CD4-positive, alpha-beta T cell treated with Interferon gamma for 1 hour (primary cell): Measurements from ENCODE around the gene ANKRD27.
"Not testable (repeated sequence)": the region's sequence is repeated elsewhere in the genome, so short reads cannot be mapped to it uniquely, and the experiment has no call there.

Source experiments
- DNase-seq: peaks from one replicate; pipeline ENCODE4 v3.0.0-alpha.2; 2020

Gene ANKRD27

DNA sequence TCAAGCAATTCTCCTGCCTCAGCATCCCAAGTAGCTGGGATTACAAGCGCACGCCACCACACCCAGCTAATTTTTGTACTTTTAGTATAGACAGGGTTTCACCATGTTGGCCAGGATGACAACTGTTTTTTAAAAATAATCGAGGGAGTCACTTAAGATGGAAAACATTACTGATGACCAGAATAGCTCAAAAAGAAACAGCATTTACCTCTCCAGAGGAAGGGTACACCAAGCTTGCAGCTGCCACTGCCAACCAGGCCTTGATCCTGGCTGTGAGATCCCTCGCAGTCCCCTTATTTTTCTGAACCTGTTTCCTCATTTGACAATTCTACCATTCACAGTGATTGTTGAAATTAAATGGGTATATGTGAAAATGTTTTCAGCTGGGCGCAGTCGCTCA, 79.5 kb downstream of the ANKRD27 start:
- no peak for DNase-seq

DNA sequence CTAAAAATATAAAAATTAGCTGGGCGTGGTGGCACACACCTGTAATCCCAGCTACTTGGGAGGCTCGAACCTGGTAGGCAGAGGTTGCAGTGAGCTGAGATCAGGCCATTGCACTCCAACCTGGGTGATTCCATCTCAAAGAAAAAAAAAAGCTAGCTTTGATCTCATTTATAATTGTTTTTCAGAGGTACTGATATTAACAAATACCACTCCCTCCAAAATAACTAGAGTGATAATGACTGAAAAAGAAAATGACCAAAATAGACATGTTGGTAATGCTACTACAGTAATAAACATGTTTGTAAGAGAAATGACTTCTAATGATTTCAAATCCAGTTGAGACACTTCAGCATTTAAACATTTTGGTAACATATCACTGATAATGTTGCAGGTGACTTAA, 81.0 kb downstream of the ANKRD27 start:
- DNase-seq, result no peak

DNA sequence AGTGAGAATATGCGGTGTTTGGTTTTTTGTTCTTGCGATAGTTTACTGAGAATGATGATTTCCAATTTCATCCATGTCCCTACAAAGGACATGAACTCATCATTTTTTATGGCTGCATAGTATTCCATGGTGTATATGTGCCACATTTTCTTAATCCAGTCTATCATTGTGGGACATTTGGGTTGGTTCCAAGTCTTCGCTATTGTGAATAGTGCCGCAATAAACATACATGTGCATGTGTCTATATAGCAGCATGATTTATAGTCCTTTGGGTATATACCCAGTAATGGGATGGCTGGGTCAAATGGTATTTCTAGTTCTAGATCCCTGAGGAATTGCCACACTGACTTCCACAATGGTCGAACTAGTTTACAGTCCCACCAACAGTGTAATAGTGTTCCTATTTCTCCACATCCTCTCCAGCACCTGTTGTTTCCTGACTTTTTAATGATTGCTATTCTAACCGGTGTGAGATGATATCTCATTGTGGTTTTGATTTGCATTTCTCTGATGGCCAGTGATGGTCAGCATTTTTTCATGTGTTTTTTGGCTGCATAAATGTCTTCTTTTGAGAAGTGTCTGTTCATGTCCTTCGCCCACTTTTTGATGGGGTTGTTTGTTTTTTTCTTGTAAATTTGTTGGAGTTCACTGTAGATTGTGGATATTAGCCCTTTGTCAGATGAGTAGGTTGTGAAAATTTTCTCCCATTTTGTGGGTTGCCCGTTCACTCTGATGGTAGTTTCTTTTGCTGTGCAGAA, 87.1 kb downstream of the ANKRD27 start:
- DNase-seq, result not testable (repeated sequence)

DNA sequence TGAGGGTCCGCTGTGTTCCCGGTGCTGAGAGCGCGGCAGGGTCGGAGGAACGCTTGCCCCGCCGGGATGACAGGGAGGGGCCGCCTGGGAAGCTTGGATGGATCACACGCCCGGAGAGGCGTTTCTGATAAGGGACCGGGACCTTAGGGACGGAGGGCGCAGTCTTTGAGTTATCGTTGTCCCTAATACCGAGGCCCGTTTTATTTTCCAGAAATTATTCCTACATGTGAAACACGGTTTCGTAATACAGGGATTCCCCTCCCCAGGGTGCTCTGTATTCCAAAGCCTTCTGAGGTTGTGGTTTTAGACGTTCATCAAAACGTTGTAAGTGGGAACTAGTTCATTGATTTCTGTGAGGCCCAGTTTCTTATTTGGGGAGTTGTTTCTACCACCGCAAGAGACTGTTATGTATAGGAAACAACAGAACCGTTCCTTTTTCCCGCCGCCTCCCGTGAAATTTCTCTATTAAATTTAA, 93.2 kb downstream of the ANKRD27 start:
- no peak for DNase-seq

DNA sequence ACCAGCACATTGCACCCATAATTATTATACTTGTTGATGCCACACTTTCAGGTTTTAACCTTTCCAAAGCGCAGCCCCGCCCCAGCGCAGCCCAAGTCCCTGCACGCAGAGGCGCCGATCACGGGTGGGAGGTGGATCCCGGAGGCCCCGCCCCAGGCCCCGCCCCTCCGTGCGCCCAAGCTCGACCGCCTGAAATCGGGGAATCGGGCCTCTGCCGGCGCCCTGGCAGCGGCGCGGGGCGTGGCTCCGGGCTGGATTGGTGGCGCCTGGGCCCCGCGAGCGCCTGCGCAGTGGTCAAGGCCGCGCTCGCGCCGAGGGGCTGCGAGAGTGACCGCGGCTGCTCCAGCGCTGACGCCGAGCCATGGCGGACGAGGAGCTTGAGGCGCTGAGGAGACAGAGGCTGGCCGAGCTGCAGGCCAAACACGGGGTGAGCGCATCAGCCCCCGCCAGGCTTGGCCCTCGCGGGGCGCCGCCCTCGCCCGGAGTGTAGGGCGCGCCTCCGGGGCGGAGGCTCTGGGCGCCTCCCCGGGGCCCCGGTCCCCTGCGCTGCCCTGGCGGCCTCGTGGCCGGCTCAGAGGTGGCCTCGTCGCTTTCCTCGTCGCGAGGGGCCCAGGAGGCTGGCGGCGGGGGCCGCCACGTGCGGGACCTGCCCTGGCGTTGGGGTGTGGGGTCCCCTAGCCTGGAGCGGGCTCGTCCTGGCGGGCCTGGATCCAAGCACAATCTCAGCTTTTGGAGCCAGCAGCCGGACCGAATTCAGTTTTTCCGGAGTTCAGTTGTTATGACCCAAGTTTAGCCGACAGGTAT, 93.9 kb downstream of the ANKRD27 start, which contains the start of gene PDCD5:
TSS of gene PDCD5 (plus strand) at position 290 of the 804 bp plus-strand sequence. CDS start at position 362, 72 bp downstream.
- peak; percentile 97 for DNase-seq

DNA sequence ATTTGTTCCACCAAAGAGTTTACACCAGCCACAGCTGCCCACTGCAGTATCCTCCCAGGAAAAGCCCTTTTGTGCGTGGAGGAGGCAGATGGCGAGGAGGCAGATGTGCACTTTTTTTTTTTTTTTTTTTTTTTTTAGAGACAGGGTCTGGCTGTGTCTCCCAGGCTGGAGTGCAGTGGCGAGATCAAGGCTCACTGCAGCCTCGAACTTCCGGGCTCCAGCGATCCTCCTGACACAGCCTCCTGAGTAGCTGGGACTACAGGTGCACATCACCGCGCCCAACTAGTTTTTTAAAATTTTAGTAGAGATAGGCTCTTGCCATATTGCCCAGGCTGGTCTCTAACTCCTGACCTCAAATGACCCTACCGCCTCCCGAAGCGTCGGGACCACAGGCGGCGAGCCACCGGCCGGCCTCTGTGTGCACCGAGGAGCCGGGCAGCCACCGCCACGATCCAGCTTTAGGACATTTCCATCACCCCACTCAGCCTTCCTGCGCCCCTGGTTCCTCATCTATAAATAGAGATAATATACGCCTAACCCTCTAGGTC, 94.6 kb downstream of the ANKRD27 start:
- no peak for DNase-seq

DNA sequence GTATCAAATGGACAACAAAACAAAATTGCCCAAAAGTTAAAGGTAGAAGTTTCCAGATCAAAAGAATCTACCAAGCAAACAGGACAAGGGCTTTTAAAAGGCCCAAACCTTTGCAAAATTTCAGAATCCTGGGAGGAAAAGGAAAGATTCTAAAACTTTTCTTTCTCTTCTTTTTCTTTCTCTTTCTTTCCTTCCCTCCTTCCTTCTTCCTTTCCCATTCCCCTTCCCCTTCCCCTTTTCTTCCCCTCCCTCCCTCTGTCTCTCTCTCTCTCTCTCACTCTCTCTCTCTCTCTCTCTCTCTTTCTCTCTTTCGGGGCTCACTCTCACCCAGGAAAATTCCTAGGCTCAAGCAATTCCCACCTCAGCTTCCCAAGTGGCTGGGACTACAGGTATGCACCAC, 98.2 kb downstream of the ANKRD27 start:
- DNase-seq, result no peak

DNA sequence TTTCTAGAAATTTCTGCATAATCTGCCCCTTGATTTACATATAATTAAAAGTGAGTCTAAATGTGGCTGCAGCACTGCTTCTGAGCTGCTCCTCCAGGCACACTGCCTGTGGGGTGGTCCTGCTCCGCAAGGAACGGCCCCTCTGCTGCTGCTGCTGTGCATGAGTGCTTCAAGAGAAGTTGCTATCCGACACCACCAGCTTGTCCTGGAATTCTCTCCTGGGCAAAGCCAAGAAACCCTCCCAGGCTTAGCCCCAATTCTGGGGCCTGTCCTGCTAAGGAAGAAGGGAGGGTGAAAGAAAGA, 101.5 kb downstream of the ANKRD27 start:
- DNase-seq, result no peak

DNA sequence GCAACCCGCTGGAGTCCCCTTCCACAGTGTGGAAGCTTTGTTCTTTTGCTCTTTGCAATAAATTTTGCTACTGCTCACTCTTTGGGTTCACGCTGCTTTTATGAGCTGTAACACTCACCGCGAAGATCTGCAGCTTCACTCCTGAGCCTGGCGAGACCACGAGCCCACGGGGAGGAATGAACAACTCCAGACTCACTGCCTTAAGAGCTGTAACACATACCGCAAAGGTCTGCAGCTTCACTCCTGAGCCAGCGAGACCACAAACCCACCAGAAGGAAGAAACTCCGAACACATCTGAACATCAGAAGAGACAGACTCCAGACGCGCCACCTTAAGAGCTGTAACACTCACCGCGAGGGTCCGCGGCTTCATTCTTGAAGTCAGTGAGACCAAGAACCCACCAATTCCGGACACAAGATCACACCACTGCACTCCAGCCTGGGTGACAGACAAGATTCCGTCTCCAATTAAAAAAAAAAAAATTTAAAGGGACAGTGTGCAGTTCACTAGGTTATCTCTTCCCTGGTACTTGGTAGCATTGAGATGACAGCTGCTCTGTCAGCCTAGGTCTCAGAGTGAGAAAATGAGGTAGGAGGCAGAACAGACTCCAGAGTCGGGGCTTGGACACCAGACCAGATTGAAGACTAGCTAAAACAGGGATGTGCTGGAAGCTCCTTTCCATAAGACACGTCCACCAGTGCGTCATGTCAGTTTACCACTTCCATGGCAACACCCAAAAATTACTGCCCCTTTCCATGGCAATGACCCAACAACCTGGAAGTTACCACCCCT, 102.1 kb downstream of the ANKRD27 start:
- DNase-seq, result not testable (repeated sequence)

DNA sequence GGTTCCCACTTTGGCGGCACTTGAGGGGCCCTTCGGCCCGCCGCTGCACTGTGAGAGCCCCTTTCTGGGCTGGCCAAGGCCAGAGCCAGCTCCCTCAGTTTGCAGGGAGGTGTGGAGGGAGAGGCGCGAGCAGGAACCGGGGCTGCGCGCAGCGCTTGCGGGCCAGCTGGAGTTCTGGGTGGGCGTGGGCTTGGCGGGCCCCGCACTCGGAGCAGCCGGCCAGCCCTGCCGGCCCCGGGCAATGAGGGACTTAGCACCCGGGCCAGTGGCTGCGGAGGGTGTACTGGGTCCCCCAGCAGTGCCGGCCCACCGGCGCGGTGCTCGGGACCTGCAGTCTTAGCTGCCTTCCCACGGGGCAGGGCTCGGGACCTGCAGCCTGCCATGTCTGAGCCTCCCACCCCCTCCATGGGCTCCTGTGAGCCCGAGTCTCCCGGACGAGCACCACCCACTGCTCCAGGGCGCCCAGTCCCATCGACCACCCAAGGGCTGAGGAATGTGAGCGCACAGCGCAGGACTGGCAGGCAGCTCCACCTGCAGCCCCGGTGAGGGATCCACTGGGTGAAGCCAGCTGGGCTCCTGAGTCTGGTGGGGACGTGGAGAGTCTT, 103.4 kb downstream of the ANKRD27 start:
- DNase-seq, result not testable (repeated sequence)

DNA sequence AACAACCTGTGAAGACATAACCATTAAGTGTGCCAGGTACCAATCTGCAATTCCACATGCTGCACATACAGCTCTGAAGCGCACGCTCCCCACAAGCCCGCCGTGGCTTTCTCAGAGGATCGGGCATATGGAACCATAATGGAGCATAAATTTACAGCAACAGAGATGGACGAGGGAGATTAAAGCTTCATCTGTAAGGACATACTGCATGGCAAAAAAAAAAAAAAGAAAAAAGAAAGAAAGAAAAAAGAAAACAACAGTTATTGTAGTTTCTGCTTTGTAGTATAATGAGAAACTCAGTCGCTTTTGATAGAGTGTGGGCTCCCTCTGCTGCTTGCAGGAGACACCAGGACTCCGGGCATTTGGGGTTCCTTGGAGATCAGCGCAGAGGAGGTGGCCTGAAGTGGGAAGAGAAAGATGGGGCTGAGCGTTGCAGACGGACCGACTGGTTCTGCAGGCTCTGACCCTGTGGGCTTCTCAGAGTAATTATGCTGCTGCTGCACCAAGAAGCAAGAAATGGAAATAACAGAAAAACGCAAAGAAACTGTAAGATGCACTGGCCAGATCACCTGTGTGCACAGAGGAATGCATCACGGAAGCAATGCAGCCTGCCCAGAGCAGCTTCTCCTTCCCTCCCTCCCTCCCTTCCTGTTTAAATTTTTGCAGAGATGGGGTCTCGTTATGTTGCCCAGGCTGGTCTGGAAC, 104.7 kb downstream of the ANKRD27 start:
- peak; percentile 34 for DNase-seq

DNA sequence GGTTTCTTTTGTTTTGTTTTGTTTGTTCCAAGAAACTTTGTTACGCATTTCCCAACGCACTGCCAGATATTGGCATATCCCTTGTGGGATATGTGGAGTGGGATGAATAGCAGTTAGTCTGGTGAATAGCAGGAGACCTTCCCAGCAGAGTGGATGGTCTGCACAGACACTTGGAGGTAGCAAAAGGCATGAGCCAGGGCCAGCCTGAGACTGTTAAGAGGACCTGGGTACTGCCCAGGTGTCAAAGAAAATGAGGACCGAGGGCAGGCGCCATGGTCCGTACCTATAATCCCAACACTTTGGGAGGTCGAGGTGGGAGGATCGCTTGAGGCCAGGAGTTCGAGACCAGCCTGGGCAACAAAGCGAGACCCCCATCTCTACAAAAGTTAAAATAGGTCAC, 107.5 kb downstream of the ANKRD27 start:
- no peak for DNase-seq

DNA sequence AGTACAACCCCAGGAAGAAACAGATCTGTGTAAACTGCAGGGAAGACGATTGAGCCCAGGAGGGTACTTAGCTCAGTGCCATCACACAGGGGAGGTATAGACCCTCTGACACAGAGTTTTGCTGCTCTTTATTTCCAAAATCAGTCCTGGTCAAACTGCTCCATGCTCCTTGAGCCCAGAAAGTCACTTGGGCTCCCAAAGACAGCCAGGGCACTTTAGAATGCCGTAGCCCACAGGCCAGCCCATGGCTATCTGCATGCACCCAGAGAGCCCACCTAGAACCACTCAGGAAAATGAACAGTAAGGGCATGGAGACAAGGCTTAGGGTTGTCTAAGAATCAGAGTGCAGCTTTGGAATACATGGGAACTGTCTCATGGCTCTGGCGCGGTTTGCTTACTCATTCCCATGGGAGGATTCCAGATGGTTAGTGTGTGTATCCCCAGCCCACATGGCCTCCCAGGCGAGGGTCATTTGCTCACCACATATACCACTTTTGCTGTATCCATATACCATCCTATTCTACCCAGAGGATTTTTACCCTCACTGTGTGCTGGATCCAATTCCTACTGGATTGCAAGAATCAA, 108.6 kb downstream of the ANKRD27 start:
- no peak for DNase-seq

DNA sequence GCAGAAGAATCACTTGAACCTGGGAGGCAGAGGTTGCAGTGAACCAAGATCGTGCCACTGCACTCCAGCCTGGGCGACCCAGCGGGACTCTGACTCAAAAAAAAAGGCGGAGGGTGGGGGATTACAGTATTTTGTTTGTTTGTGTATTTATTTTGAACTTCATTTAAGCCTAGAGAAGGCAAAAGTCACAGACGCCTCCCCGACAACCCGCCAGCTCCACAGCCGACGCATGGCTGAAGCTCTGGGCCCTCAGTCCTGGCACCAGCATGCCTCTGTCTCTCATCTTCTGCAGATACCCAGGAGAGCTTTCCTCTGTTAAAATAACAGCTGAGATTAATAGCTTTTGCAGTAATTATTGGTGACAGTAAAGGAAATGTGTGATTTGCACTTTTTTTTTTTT, 111.2 kb downstream of the ANKRD27 start:
- no peak for DNase-seq

DNA sequence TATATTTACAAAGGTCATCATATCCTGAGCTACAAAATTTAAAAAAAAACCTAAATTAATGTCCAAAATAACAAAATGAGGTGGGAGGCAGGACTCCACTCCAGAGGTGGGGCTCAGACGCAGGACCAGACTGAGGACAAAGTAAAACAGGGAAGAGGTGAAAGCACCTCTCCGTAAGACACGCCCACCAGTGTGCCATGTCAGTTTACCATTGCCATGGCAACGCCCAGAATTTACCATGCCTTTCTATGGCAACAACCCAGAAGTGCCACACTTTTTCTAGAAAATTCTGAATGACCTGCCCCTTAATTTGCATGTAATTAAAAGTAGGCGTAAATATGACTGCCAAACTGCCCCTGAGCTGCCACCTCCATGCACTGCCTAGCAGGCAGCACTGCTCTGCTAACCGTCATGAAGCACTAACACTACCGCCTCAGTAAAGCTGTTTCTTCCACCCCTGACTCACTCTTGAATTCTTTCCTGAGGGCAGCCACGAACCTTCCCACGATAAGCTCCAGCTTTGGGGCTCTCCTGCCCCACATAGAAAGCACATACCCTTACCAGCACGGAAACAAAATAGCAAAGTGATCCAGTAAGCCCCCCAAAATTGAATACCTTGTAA, 116.3 kb downstream of the ANKRD27 start:
- no peak for DNase-seq

DNA sequence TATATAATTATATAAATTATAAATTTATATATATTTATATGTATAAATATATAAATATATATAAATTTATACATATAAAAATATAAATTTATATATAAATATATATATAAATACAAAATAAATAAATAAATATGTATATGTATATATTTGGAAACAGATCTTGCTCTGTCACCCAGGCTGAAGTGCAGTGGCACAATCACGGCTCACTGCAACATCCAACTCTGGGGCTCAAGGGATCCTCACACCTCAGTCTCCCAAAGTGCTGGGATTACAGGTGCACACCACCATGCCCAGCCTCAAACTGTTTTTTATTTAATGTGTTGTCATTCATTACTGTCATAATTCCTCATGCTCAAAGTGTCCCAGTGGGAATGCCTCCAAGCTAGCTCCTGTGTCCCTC, 119.2 kb downstream of the ANKRD27 start:
- no peak for DNase-seq

DNA sequence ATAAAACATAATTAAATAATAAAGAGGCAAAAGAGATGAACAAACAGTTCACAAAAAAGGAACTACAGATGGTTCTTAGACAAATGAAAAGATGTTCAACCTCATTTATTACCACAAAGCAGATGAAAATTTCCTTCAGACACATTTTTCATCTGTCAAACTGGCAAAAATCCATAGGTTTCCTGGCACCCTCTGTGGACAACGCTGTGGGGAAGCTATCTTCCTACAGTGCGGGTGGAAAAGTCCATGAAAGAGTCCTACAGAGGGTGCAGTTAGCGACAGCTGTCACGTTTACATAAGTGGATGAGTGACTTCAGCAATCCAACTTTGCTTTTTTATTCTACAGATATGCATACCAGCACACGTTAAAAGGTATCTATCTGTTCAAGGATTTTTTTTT, 124.3 kb downstream of the ANKRD27 start:
- DNase-seq, result no peak
